Erythroblast (primary cell): ENCODE measurements around the gene EFHD1.

ENCODE experiments used
- GATA1 ChIP-seq: IDR thresholded peaks from 2 replicates; pipeline ENCODE4 v1.6.1; 2011; ENCODE audit warnings: low read depth, mild to moderate bottlenecking, control low read depth, low read length, moderate library complexity
- POLR2A ChIP-seq: IDR thresholded peaks from 2 replicates; pipeline ENCODE4 v1.6.1; 2011; ENCODE audit warnings: mild to moderate bottlenecking, low read length

- TF ChIP-seq POLR2A, result no peak
- TF ChIP-seq GATA1, result no peak
These were observed 9.7 kb downstream of the EFHD1 start for GRCh38 chr2:232643147-232643425.
